ENCODE results near the gene TTBK1.

The TTBK1 gene

GRCh38 chr6:43246301-43247113 lies 3.2 kb downstream of the TTBK1 start:
- Histone ChIP-seq H3K27me3 (ENCODE audit: control insufficient read depth in 1 of 2, insufficient read depth in 2 of 2, low read length in 2 of 2) (peaks cover 13 to 32% of the 10 kb centered on the region in 2 donors), H3K4me3 (ENCODE audit: low read depth in 1 of 2, low read length in 2 of 2) (peak overlapping the region; percentile 47 to 88), H3K9ac (ENCODE audit: low read length) (no peak overlapping the region), H3K36me3 (ENCODE audit: insufficient read depth, low read length) (no peaks in the 10 kb centered on the region), H3K27ac (ENCODE audit: low read depth, low read length) (no peak overlapping the region), H3K9me3 (ENCODE audit: low read length) (no peaks in the 10 kb centered on the region), H3K4me1 (ENCODE audit: insufficient read depth, low read length) (peaks cover 13% of the 10 kb centered on the region)

DNA sequence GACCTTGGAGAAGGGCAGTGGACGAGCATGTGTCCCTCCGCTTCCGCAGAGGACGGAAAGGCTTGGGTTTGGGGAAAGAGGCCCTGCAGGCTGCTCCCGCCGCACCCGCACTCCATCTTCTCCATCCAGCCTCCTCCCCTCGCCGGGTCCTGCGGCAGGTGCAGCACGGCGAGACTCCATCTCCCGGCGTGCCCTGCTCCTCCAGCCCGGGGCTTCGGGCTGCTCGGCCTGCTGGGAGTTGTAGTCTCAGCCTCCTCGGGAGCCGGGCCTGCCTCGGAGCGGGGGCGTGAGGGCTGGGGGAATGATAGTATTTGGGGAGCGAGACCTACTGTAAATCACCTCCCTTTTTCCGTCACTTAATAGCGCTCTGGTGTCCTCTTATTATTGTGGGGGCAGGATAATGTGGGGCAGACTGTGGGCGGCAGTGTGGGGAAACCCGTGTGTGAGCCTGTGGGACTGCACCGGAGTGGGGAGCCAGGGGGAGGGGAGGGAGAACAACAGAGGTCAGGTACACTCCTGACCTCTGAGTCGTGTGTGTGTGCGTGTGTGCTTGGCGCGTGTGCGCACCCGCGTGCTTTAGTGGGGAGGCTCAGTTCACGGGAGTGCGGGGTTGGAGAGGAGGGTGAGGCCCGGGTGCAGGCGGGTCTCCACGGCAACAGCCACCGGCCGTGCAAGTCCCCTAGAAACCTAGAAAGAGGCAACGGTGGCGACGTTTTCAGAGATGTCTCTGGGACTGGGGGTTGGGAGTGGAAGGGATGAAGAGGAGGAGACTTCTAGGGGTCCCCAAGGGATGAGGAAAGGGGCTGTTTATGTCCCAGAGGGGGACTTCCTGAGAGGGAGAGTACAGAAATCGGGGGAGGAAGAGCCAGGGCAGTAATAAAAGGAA lies 4.1 kb downstream of the TTBK1 start:
- no peaks in the 10 kb centered on the region for H3K9me3 ChIP-seq (ENCODE audit: low read length)
- H3K27ac ChIP-seq (ENCODE audit: low read depth, low read length): no peak overlapping the region
- peak overlapping the region; percentile 53 for H3K9ac ChIP-seq (ENCODE audit: low read length)
- H3K27me3 ChIP-seq (ENCODE audit: control insufficient read depth in 1 of 2, insufficient read depth in 2 of 2, low read length in 2 of 2): peaks cover 13 to 35% of the 10 kb centered on the region in 2 donors
- peak overlapping the region; percentile 47 to 88 for H3K4me3 ChIP-seq (ENCODE audit: low read depth in 1 of 2, low read length in 2 of 2)
- H3K4me1 ChIP-seq (ENCODE audit: insufficient read depth, low read length): peaks cover 13% of the 10 kb centered on the region
- H3K36me3 ChIP-seq (ENCODE audit: insufficient read depth, low read length): no peaks in the 10 kb centered on the region

DNA sequence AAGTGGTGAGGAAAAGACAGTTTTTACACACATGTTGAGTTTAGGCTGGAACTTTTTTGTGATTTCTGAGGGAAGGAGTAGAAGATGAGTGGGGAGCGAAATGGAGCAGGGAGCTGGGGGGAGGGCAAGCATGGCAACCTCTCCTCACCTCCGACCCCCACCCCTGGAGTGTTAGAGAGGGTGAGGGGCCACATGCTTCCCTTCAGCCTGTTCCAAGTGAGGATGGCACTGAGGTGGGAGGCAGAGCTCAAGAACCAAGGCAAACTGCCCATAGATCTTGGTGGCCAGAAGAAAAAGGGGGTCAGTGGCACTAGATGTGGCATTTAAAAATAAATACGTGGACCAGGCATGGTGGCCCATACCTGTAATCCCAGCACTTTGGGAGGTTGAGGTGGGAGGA lies 4.8 kb downstream of the TTBK1 start:
- H3K9me3 ChIP-seq (ENCODE audit: low read length): no peaks in the 10 kb centered on the region
- peaks cover 13% of the 10 kb centered on the region for H3K4me1 ChIP-seq (ENCODE audit: insufficient read depth, low read length)
- H3K9ac ChIP-seq (ENCODE audit: low read length): no peak overlapping the region
- H3K27me3 ChIP-seq (ENCODE audit: control insufficient read depth in 1 of 2, insufficient read depth in 2 of 2, low read length in 2 of 2): peaks cover 7 to 34% of the 10 kb centered on the region in 2 donors
- H3K27ac ChIP-seq (ENCODE audit: low read depth, low read length): no peak overlapping the region
- no peaks in the 10 kb centered on the region for H3K36me3 ChIP-seq (ENCODE audit: insufficient read depth, low read length)
- peak overlapping the region in 1 of 2 donors; percentile 88 for H3K4me3 ChIP-seq (ENCODE audit: low read depth in 1 of 2, low read length in 2 of 2)

GRCh38 chr6:43248791-43249190 lies 5.5 kb downstream of the TTBK1 start:
- no peak overlapping the region for H3K4me3 ChIP-seq (ENCODE audit: low read depth in 1 of 2, low read length in 2 of 2)
- H3K27ac ChIP-seq (ENCODE audit: low read depth, low read length): no peak overlapping the region
- H3K36me3 ChIP-seq (ENCODE audit: insufficient read depth, low read length): no peaks in the 10 kb centered on the region
- no peak overlapping the region for H3K9ac ChIP-seq (ENCODE audit: low read length)
- H3K27me3 ChIP-seq (ENCODE audit: control insufficient read depth in 1 of 2, insufficient read depth in 2 of 2, low read length in 2 of 2): peaks cover 5 to 37% of the 10 kb centered on the region in 2 donors
- H3K9me3 ChIP-seq (ENCODE audit: low read length): no peaks in the 10 kb centered on the region
- peaks cover 13% of the 10 kb centered on the region for H3K4me1 ChIP-seq (ENCODE audit: insufficient read depth, low read length)

- Histone ChIP-seq H3K27me3 (ENCODE audit: control insufficient read depth in 1 of 2, insufficient read depth in 2 of 2, low read length in 2 of 2) (peaks cover 0 to 19% of the 10 kb centered on the region in 2 donors), H3K4me3 (ENCODE audit: low read depth in 1 of 2, low read length in 2 of 2) (no peak overlapping the region), H3K4me1 (ENCODE audit: insufficient read depth, low read length) (peaks cover 13% of the 10 kb centered on the region), H3K36me3 (ENCODE audit: insufficient read depth, low read length) (no peaks in the 10 kb centered on the region), H3K9ac (ENCODE audit: low read length) (no peak overlapping the region), H3K27ac (ENCODE audit: low read depth, low read length) (no peak overlapping the region), H3K9me3 (ENCODE audit: low read length) (no peaks in the 10 kb centered on the region)
These were observed 7.7 kb downstream of the TTBK1 start for GRCh38 chr6:43250992-43251373.

GRCh38 chr6:43253401-43253800 lies 10.1 kb downstream of the TTBK1 start:
- H3K36me3 ChIP-seq (ENCODE audit: insufficient read depth, low read length): no peaks in the 10 kb centered on the region
- H3K27ac ChIP-seq (ENCODE audit: low read depth, low read length): no peak overlapping the region
- peaks cover 0 to 19% of the 10 kb centered on the region in 2 donors for H3K27me3 ChIP-seq (ENCODE audit: control insufficient read depth in 1 of 2, insufficient read depth in 2 of 2, low read length in 2 of 2)

DNA sequence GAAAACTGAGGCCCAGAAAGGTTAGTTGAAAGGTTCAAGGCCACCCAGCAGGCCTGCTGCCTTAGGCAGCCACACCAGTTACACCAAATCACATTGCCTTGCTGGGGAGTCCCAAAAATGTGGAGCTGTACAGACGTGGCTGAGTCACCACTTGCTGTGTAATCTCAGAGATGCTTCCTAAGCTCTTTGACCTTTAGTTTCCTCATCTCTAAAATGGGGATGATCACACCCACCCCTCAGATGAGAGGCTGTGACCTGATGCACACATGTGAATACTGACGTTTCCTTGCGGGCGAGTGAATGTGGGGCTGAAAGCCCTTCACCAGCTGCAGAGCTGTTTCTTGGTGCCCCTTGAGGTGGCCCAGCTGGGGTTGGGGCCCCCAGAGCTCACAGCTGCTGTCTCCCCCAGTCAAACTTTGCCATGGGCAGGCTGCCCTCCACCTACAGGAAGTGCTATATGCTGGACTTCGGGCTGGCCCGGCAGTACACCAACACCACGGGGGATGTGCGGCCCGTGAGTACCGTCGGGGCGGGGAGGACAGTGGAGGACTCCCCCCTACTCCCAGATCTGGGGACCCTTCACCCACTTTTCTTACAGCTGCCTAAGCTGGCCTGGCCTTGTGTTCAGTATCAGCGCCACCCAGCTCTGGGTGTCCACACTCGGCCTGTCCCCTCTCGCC lies 11.0 kb downstream of the TTBK1 start:
- H3K9me3 ChIP-seq (ENCODE audit: low read length): no peaks in the 10 kb centered on the region
- peaks cover 0 to 23% of the 10 kb centered on the region in 2 donors for H3K27me3 ChIP-seq (ENCODE audit: control insufficient read depth in 1 of 2, insufficient read depth in 2 of 2, low read length in 2 of 2)
- no peak overlapping the region for H3K4me3 ChIP-seq (ENCODE audit: low read depth in 1 of 2, low read length in 2 of 2)
- no peak overlapping the region for H3K27ac ChIP-seq (ENCODE audit: low read depth, low read length)
- H3K36me3 ChIP-seq (ENCODE audit: insufficient read depth, low read length): no peaks in the 10 kb centered on the region
- no peaks in the 10 kb centered on the region for H3K4me1 ChIP-seq (ENCODE audit: insufficient read depth, low read length)
- no peak overlapping the region for H3K9ac ChIP-seq (ENCODE audit: low read length)

More at GRCh38 chr6:43253401-43253800, 10.1 kb downstream of the TTBK1 start:
- no peaks in the 10 kb centered on the region for H3K4me1 ChIP-seq (ENCODE audit: insufficient read depth, low read length)
- H3K9ac ChIP-seq (ENCODE audit: low read length): no peak overlapping the region
- H3K4me3 ChIP-seq (ENCODE audit: low read depth in 1 of 2, low read length in 2 of 2): no peak overlapping the region
- no peaks in the 10 kb centered on the region for H3K9me3 ChIP-seq (ENCODE audit: low read length)

DNA sequence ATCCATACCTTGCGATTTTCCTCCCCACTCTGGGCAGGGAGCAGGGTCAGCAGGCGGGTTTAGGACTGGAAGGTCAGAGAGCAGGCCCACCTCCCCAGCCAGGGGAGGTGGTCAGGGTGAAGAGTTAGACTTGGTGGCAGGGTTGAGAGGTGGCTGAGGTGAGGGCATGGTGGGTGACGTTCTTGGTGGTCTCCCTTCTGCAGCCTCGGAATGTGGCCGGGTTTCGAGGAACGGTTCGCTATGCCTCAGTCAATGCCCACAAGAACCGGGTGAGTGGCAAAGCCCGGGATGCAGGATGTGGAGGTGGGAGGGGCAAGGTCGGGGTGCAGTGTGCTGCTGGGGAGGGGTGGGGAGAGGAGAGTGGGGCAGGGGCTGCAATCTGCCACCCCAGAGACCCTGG lies 11.6 kb downstream of the TTBK1 start:
- Histone ChIP-seq H3K36me3 (ENCODE audit: insufficient read depth, low read length) (no peaks in the 10 kb centered on the region), H3K4me1 (ENCODE audit: insufficient read depth, low read length) (no peaks in the 10 kb centered on the region), H3K27me3 (ENCODE audit: control insufficient read depth in 1 of 2, insufficient read depth in 2 of 2, low read length in 2 of 2) (peaks cover 0 to 24% of the 10 kb centered on the region in 2 donors), H3K9ac (ENCODE audit: low read length) (no peak overlapping the region), H3K4me3 (ENCODE audit: low read depth in 1 of 2, low read length in 2 of 2) (no peak overlapping the region), H3K27ac (ENCODE audit: low read depth, low read length) (no peak overlapping the region), H3K9me3 (ENCODE audit: low read length) (no peaks in the 10 kb centered on the region)

DNA sequence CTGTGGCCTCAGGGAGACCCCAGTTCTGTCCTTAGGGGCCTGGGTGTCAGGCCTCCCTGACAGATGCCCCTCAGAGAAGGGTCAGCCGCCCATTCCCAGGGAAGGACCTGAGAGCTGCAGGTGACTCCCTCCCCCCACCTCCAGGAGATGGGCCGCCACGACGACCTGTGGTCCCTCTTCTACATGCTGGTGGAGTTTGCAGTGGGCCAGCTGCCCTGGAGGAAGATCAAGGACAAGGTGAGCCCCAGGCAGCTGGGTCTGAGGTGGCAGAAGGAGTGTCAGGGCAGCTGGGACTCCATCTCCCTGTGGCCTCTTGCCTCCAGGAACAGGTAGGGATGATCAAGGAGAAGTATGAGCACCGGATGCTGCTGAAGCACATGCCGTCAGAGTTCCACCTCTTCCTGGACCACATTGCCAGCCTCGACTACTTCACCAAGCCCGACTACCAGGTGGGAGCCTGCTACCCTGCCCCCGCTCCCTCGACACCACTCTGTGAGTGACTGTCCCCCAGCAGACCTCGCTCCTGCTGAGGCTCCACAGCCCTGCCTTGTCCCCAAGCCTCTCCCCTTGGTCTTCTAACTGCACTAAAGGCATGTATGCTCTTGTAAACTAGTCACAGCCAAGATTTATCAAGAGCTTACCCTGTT lies 12.2 kb downstream of the TTBK1 start:
- Histone ChIP-seq H3K9me3 (ENCODE audit: low read length) (no peaks in the 10 kb centered on the region), H3K27ac (ENCODE audit: low read depth, low read length) (no peak overlapping the region), H3K9ac (ENCODE audit: low read length) (no peak overlapping the region), H3K27me3 (ENCODE audit: control insufficient read depth in 1 of 2, insufficient read depth in 2 of 2, low read length in 2 of 2) (peaks cover 0 to 24% of the 10 kb centered on the region in 2 donors), H3K4me3 (ENCODE audit: low read depth in 1 of 2, low read length in 2 of 2) (no peak overlapping the region), H3K4me1 (ENCODE audit: insufficient read depth, low read length) (no peaks in the 10 kb centered on the region), H3K36me3 (ENCODE audit: insufficient read depth, low read length) (no peaks in the 10 kb centered on the region)

DNA sequence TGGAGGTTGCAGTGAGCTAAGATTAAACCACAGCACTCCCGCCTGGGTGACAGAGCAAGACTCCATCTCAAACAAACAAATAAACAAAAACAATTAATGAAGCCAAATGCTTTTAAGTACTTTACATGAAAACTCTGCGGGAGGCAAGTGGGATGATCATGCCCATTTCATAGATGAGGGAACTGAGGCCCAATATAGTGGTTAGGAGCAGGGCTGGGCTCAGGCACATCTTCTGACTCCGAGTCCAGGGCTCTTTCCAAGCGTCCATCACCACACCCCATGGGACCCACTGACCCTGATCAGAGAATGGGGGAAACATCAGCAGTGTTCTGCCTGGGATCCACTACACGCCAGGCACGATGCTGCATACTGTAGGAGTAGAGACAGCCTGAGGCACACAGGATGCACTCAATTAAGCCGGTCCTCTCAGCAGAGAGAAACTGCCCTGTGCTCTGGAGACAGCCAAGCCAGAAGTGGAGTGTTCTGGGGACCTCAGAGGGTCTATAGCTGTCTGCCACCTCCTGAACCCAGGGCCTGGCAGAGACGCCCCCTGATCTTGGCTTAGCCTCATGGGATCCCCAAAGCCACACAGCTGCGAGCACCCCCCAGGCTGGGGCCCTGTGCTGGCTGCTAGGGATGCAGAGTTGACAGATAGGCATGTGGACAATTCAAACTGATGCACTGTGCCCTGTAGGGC lies 13.5 kb downstream of the TTBK1 start:
- Histone ChIP-seq H3K27ac (ENCODE audit: low read depth, low read length) (no peak overlapping the region), H3K9me3 (ENCODE audit: low read length) (no peaks in the 10 kb centered on the region), H3K27me3 (ENCODE audit: control insufficient read depth in 1 of 2, insufficient read depth in 2 of 2, low read length in 2 of 2) (peaks cover 0 to 19% of the 10 kb centered on the region in 2 donors), H3K4me1 (ENCODE audit: insufficient read depth, low read length) (no peaks in the 10 kb centered on the region), H3K36me3 (ENCODE audit: insufficient read depth, low read length) (no peaks in the 10 kb centered on the region), H3K9ac (ENCODE audit: low read length) (no peak overlapping the region), H3K4me3 (ENCODE audit: low read depth in 1 of 2, low read length in 2 of 2) (no peak overlapping the region)
